ENCODE data around the gene MYL6B. TPM values are rescaled to one million over a fixed set of nuclear protein-coding genes. Genes with fewer than 3 reads are reported as not detected.
"Not testable (repeated sequence)": the region's sequence is repeated elsewhere in the genome, so short reads cannot be mapped to it uniquely, and the experiment has no call there.

The MYL6B gene
- total and polyA plus RNA-seq, 2 donors: 32.4 to 65.3 TPM

- 2% methylated on average over 90 of the region's 93 CpGs for WGBS
- Histone ChIP-seq H3K27ac (ENCODE audit: low read depth) (peak within 1 kb of the TSS; percentile 88), H3K36me3 (ENCODE audit: insufficient read depth) (no peaks in the 10 kb centered on the region), H3K4me1 (ENCODE audit: insufficient read depth) (no peaks in the 10 kb centered on the region), H3K4me3 (ENCODE audit: low read depth, low read length) (peak within 1 kb of the TSS; percentile 87)
- DNase-seq (ENCODE audit: extremely low spot score): peak; percentile 28
Measured at GRCh38 chr12:56189099-56189917, 36.9 kb downstream of the MYL6B start, which contains the start of gene SMARCC2. TSS of gene SMARCC2 (minus strand) at chr12:56189483. CDS start at chr12:56189461, 22 bp downstream.

- peak; percentile 81 for DNase-seq (ENCODE audit: extremely low spot score)
- no peaks in the 10 kb centered on the region for H3K36me3 ChIP-seq (ENCODE audit: insufficient read depth)
- H3K4me1 ChIP-seq (ENCODE audit: insufficient read depth): no peaks in the 10 kb centered on the region
- WGBS: 1% methylated on average over 42 of the region's 42 CpGs
- peak overlapping the region; percentile 76 for H3K27ac ChIP-seq (ENCODE audit: low read depth)
- H3K4me3 ChIP-seq (ENCODE audit: low read depth, low read length): peak overlapping the region; percentile 87
Measured at GRCh38 chr12:56189918-56190694, 37.7 kb downstream of the MYL6B start.

- 24% methylated on average over 9 of the region's 9 CpGs for WGBS
- H3K27ac ChIP-seq (ENCODE audit: low read depth): no peak overlapping the region
Measured at GRCh38 chr12:56190695-56191155, 38.3 kb downstream of the MYL6B start.

GRCh38 chr12:56192582-56192981, 40.2 kb downstream of the MYL6B start:
- Histone ChIP-seq H3K4me3 (ENCODE audit: low read depth, low read length) (no peak overlapping the region), H3K36me3 (ENCODE audit: insufficient read depth) (no peaks in the 10 kb centered on the region), H3K4me1 (ENCODE audit: insufficient read depth) (no peaks in the 10 kb centered on the region), H3K27ac (ENCODE audit: low read depth) (no peak overlapping the region)
- no peak for DNase-seq (ENCODE audit: extremely low spot score)

More at GRCh38 chr12:56190695-56191155, 38.3 kb downstream of the MYL6B start:
- no peak for DNase-seq (ENCODE audit: extremely low spot score)
- H3K36me3 ChIP-seq (ENCODE audit: insufficient read depth): no peaks in the 10 kb centered on the region
- H3K4me1 ChIP-seq (ENCODE audit: insufficient read depth): no peaks in the 10 kb centered on the region
- no peak overlapping the region for H3K4me3 ChIP-seq (ENCODE audit: low read depth, low read length)

GRCh38 chr12:56193025-56193578, 40.7 kb downstream of the MYL6B start:
- H3K4me3 ChIP-seq (ENCODE audit: low read depth, low read length): no peak overlapping the region
- no peak overlapping the region for H3K27ac ChIP-seq (ENCODE audit: low read depth)
- WGBS: 47% methylated on average over 1 of the region's 1 CpG
- DNase-seq (ENCODE audit: extremely low spot score): peak; percentile 71
- no peaks in the 10 kb centered on the region for H3K4me1 ChIP-seq (ENCODE audit: insufficient read depth)
- H3K36me3 ChIP-seq (ENCODE audit: insufficient read depth): no peaks in the 10 kb centered on the region

GRCh38 chr12:56196818-56197550, 44.6 kb downstream of the MYL6B start:
- not testable (repeated sequence) for H3K4me3 ChIP-seq (ENCODE audit: low read depth, low read length); H3K36me3 ChIP-seq (ENCODE audit: insufficient read depth); H3K4me1 ChIP-seq (ENCODE audit: insufficient read depth); H3K27ac ChIP-seq (ENCODE audit: low read depth); DNase-seq (ENCODE audit: extremely low spot score)
- 52% methylated on average over 11 of the region's 11 CpGs for WGBS

- Histone ChIP-seq H3K27ac (ENCODE audit: low read depth) (no peak overlapping the region), H3K4me1 (ENCODE audit: insufficient read depth) (no peaks in the 10 kb centered on the region), H3K36me3 (ENCODE audit: insufficient read depth) (no peaks in the 10 kb centered on the region), H3K4me3 (ENCODE audit: low read depth, low read length) (no peak overlapping the region)
- 83% methylated on average over 9 of the region's 9 CpGs for WGBS
- DNase-seq (ENCODE audit: extremely low spot score): no peak
Measured at GRCh38 chr12:56197921-56198635, 45.7 kb downstream of the MYL6B start.

GRCh38 chr12:56198836-56199235, 46.4 kb downstream of the MYL6B start:
- DNase-seq (ENCODE audit: extremely low spot score): no peak
- H3K4me3 ChIP-seq (ENCODE audit: low read depth, low read length): no peak overlapping the region
- 56% methylated on average over 1 of the region's 1 CpG for WGBS
- H3K36me3 ChIP-seq (ENCODE audit: insufficient read depth): no peaks in the 10 kb centered on the region
- no peak overlapping the region for H3K27ac ChIP-seq (ENCODE audit: low read depth)
- no peaks in the 10 kb centered on the region for H3K4me1 ChIP-seq (ENCODE audit: insufficient read depth)

- DNase-seq (ENCODE audit: extremely low spot score): no peak
- peaks cover 2% of the 10 kb centered on the region for H3K36me3 ChIP-seq (ENCODE audit: insufficient read depth)
- no peak overlapping the region for H3K4me3 ChIP-seq (ENCODE audit: low read depth, low read length)
- no peaks in the 10 kb centered on the region for H3K4me1 ChIP-seq (ENCODE audit: insufficient read depth)
- peak overlapping the region; percentile 0 for H3K27ac ChIP-seq (ENCODE audit: low read depth)
- WGBS: 11% methylated on average over 1 of the region's 1 CpG
Measured at GRCh38 chr12:56202366-56202765, 50.0 kb downstream of the MYL6B start.

GRCh38 chr12:56202838-56203237, 50.5 kb downstream of the MYL6B start:
- 35% methylated on average over 2 of the region's 2 CpGs for WGBS
- H3K4me1 ChIP-seq (ENCODE audit: insufficient read depth): no peaks in the 10 kb centered on the region
- no peak overlapping the region for H3K4me3 ChIP-seq (ENCODE audit: low read depth, low read length)
- peak overlapping the region; percentile 0 for H3K27ac ChIP-seq (ENCODE audit: low read depth)
- H3K36me3 ChIP-seq (ENCODE audit: insufficient read depth): peaks cover 2% of the 10 kb centered on the region
- DNase-seq (ENCODE audit: extremely low spot score): no peak

- no peak for DNase-seq (ENCODE audit: extremely low spot score)
- Histone ChIP-seq H3K4me3 (ENCODE audit: low read depth, low read length) (no peak overlapping the region), H3K27ac (ENCODE audit: low read depth) (no peak overlapping the region), H3K4me1 (ENCODE audit: insufficient read depth) (no peaks in the 10 kb centered on the region), H3K36me3 (ENCODE audit: insufficient read depth) (peaks cover 2% of the 10 kb centered on the region)
Measured at GRCh38 chr12:56204275-56204674, 51.9 kb downstream of the MYL6B start.

GRCh38 chr12:56205445-56205844, 53.1 kb downstream of the MYL6B start:
- H3K4me1 ChIP-seq (ENCODE audit: insufficient read depth): no peaks in the 10 kb centered on the region
- H3K4me3 ChIP-seq (ENCODE audit: low read depth, low read length): no peak overlapping the region
- H3K27ac ChIP-seq (ENCODE audit: low read depth): no peak overlapping the region
- DNase-seq (ENCODE audit: extremely low spot score): no peak
- H3K36me3 ChIP-seq (ENCODE audit: insufficient read depth): peaks cover 2% of the 10 kb centered on the region
